ENCODE results near the gene DIP2B. TPM values are rescaled to one million over a fixed set of nuclear protein-coding genes. Genes with fewer than 3 reads are reported as not detected.

Gene DIP2B
- polyA plus RNA-seq, 1 of the 3 experiments (the other 2 are of a cell fraction): 6.6 TPM

GRCh38 chr12:50555471-50555885 is 50.7 kb downstream of the DIP2B start:
- POLR2A ChIA-PET: no interaction called here

GRCh38 chr12:50556273-50556672 is 51.5 kb downstream of the DIP2B start:
- Histone ChIP-seq H3K4me1 (ENCODE audit: control insufficient read depth in 1 of 2, insufficient read depth in 2 of 2, low read depth in 1 of 2, low read length in 1 of 2) (peaks cover 0 to 8% of the 10 kb centered on the region in 2 experiments; a peak in 1 of 4 replicates), H3K79me2 (ENCODE audit: insufficient read depth) (peaks cover 74% of the 10 kb centered on the region), H3K27ac (ENCODE audit: low read depth in 2 of 2, low read length in 1 of 2) (no peak overlapping the region), H3K9me3 (no peaks in the 10 kb centered on the region), H2AFZ (ENCODE audit: low read depth) (no peak overlapping the region), H3K4me2 (0 out of 2 replicates have a peak overlapping the region, but pooled peaks have one; percentile 20), H3K27me3 (ENCODE audit: insufficient read depth) (no peaks in the 10 kb centered on the region), H3K9ac (no peak overlapping the region), H3K9me2 (no peaks in the 10 kb centered on the region), H4K20me1 (ENCODE audit: insufficient read depth) (no peaks in the 10 kb centered on the region), H3K36me3 (replicated peaks in 1 of 2; ENCODE audit: control insufficient read depth in 1 of 2, insufficient read depth in 2 of 2, low read length in 1 of 2) (no peaks in the 10 kb centered on the region), H3K4me3 (ENCODE audit: low read depth in 2 of 2, low read length in 1 of 2) (no peak overlapping the region), H3F3A (replicated peaks; ENCODE audit: insufficient read depth) (peaks cover 9% of the 10 kb centered on the region)
- CTCF ChIA-PET: interaction anchor here (0.7 kb wide), 1 partner anchor 809 kb away, joined by 4 read pairs; no protein-coding TSS in a partner anchor
- WGBS (ENCODE audit: low lambda C conversion rate): 95% methylated on average over 11 of the region's 11 CpGs
- POLR2A ChIA-PET: no interaction called here
- DNase-seq: no peak
- TF ChIP-seq NFIC (IDR thresholded peaks at IDR 0.05; ENCODE audit: borderline replicate concordance) (no peak), JUND (IDR thresholded peaks at IDR 0.05) (no peak), YY1 (IDR thresholded peaks at IDR 0.05; ENCODE audit: low read depth) (no peak), FOXJ3 (CRISPR knock-in tag; IDR thresholded peaks at IDR 0.05) (no peak), USF2 (IDR thresholded peaks at IDR 0.05; ENCODE audit: borderline replicate concordance, low read depth, low read length) (no peak), FOXM1 (IDR thresholded peaks at IDR 0.05; ENCODE audit: low read depth) (no peak), MXI1 (IDR thresholded peaks at IDR 0.05; ENCODE audit: low read depth, low read length) (no peak), CTCF (IDR thresholded peaks at IDR 0.05) (no peak), TAF1 (IDR thresholded peaks at IDR 0.05; ENCODE audit: borderline replicate concordance, low read depth, low read length) (no peak), SIN3A (IDR thresholded peaks at IDR 0.05; ENCODE audit: borderline replicate concordance, low read depth, low read length) (no peak), IRF3 (IDR thresholded peaks at IDR 0.05; ENCODE audit: low read depth, low read length) (no peak), RAD21 (IDR thresholded peaks at IDR 0.05; ENCODE audit: low read length) (no peak), MAX (IDR thresholded peaks at IDR 0.05; ENCODE audit: low read depth) (no peak), RCOR1 (IDR thresholded peaks at IDR 0.05; ENCODE audit: low read length) (no peak)

More at GRCh38 chr12:50555471-50555885, 50.7 kb downstream of the DIP2B start:
- Histone ChIP-seq H3K79me2 (ENCODE audit: insufficient read depth) (peaks cover 77% of the 10 kb centered on the region), H3K27me3 (ENCODE audit: insufficient read depth) (no peaks in the 10 kb centered on the region), H3K4me2 (no peak overlapping the region), H3K4me1 (ENCODE audit: control insufficient read depth in 1 of 2, insufficient read depth in 2 of 2, low read depth in 1 of 2, low read length in 1 of 2) (peaks cover 0 to 8% of the 10 kb centered on the region in 2 experiments; a peak in 1 of 4 replicates), H4K20me1 (ENCODE audit: insufficient read depth) (no peaks in the 10 kb centered on the region), H3K36me3 (replicated peaks in 1 of 2; ENCODE audit: control insufficient read depth in 1 of 2, insufficient read depth in 2 of 2, low read length in 1 of 2) (no peaks in the 10 kb centered on the region), H3K4me3 (ENCODE audit: low read depth in 2 of 2, low read length in 1 of 2) (no peak overlapping the region), H3F3A (replicated peaks; ENCODE audit: insufficient read depth) (peaks cover 1% of the 10 kb centered on the region), H2AFZ (ENCODE audit: low read depth) (no peak overlapping the region), H3K9me2 (no peaks in the 10 kb centered on the region), H3K27ac (ENCODE audit: low read depth in 2 of 2, low read length in 1 of 2) (no peak overlapping the region), H3K9ac (no peak overlapping the region), H3K9me3 (no peaks in the 10 kb centered on the region)
- TF ChIP-seq FOXM1 (IDR thresholded peaks at IDR 0.05; ENCODE audit: low read depth): no peak
- TF ChIP-seq CTCF (IDR thresholded peaks at IDR 0.05): no peak
- TF ChIP-seq ELF1 (IDR thresholded peaks at IDR 0.05): no peak
- TF ChIP-seq RCOR1 (IDR thresholded peaks at IDR 0.05; ENCODE audit: low read length): no peak
- TF ChIP-seq PBX3 (IDR thresholded peaks at IDR 0.05): no peak
- DNase-seq: no peak
- WGBS (ENCODE audit: low lambda C conversion rate): 98% methylated on average over 4 of the region's 4 CpGs
- CTCF ChIA-PET: no interaction called here
